GM12878 (cell line): Measurements from ENCODE around the gene SLC25A26. TPM values are rescaled to one million over a fixed set of nuclear protein-coding genes. Genes with fewer than 3 reads are reported as not detected.
A peak's percentile ranks its signal among the peaks of the same experiment; 100 is the strongest.

Experiments used
- ATAC-seq: fragments of 200-7000 bp; cut with Tn5 transposase; 3 replicates; pipeline ENCODE4 v1.9.1; 2020; ENCODE audit warnings: mild to moderate bottlenecking, moderate library complexity
- BruUV-seq: library from RNA; stranded (reverse); fragments of 400-500 nt; replicated peaks from 2 replicates; lab custom pipeline; 2021; lab: Mats Ljungman, UMichigan
- CTCF ChIA-PET: fragments of 300-600 bp; sonication (Branson Sonifier 250); formaldehyde crosslinking; extraction: SDS; loops from one replicate; lab custom pipeline; 2021; ENCODE audit warnings: inconsistent platforms; lab: Yijun Ruan, JAX
- POLR2A ChIA-PET: fragments of 350-600 bp; formaldehyde crosslinking; extraction: SDS; loops from one replicate; lab custom pipeline; 2021; ENCODE audit warnings: inconsistent platforms; lab: Charles Lee
- RAD21 ChIA-PET: fragments of 300-600 bp; sonication (Branson Sonifier 250); formaldehyde crosslinking; loops from one replicate; lab custom pipeline; 2023; ENCODE audit warnings: antibody characterized with exemption; ENCODE audit not compliant: unreplicated experiment; lab: Charles Lee
- SMC1A ChIA-PET: fragments of 300-600 bp; sonication (Branson Sonifier 250); formaldehyde crosslinking; loops from one replicate; lab custom pipeline; 2023; ENCODE audit not compliant: unreplicated experiment, uncharacterized antibody; lab: Charles Lee
- DNase-seq: peaks from one replicate; pipeline ENCODE4 v3.0.0-alpha.2; 2011; ENCODE audit warnings: low read depth, low spot score
- FAIRE-seq: peaks from 3 replicates; lab custom pipeline; 2011; peaks lifted over from hg19 to GRCh38; lab: Jason Lieb, UNC
- H2AFZ ChIP-seq: 2 replicates; pipeline ENCODE4 v1.6.0; 2011; ENCODE audit warnings: low read depth, low read length, control low read depth; ENCODE audit not compliant: control insufficient read depth
- H3K27ac ChIP-seq: 2 replicates; pipeline ENCODE4 v1.5.1; 2011; ENCODE audit warnings: control low read depth; ENCODE audit not compliant: control insufficient read depth, insufficient read depth
- H3K27me3 ChIP-seq, 2 experiments: replicated peaks in 1 of 2; 2 replicates each; pipeline versions ENCODE4 v1.6.0 to v1.6.1; 2011; ENCODE audit warnings: low read length in 1 of 2; ENCODE audit not compliant: control insufficient read depth in 2 of 2, insufficient read depth in 2 of 2
- H3K36me3 ChIP-seq, 2 experiments: 2 replicates each; pipeline ENCODE4 v1.5.1; 2011; ENCODE audit warnings: low read length in 1 of 2; ENCODE audit not compliant: control insufficient read depth in 2 of 2, insufficient read depth in 2 of 2
- H3K4me1 ChIP-seq: 2 replicates; pipeline ENCODE4 v1.6.1; 2011; ENCODE audit warnings: mild to moderate bottlenecking, low read length, moderate library complexity, mixed read lengths; ENCODE audit not compliant: control insufficient read depth, insufficient read depth
- H3K4me2 ChIP-seq: 2 replicates; pipeline ENCODE4 v1.6.0; 2011; ENCODE audit warnings: control low read depth; ENCODE audit not compliant: control insufficient read depth, insufficient read depth
- H3K4me3 ChIP-seq: fragments of 200-600 bp; sonication (generic); 2 replicates; pipeline ENCODE4 v1.5.1; 2016
- H3K79me2 ChIP-seq: 2 replicates; pipeline ENCODE4 v1.6.0; 2011; ENCODE audit warnings: low read length; ENCODE audit not compliant: control insufficient read depth, insufficient read depth
- H3K9ac ChIP-seq: 2 replicates; pipeline ENCODE4 v1.8.0; 2011; ENCODE audit warnings: low read length, control low read depth, mixed read lengths; ENCODE audit not compliant: control insufficient read depth, insufficient read depth
- H3K9me3 ChIP-seq: replicated peaks from 3 replicates; pipeline ENCODE4 v1.5.1; 2011; ENCODE audit warnings: mild to moderate bottlenecking, low read length; ENCODE audit not compliant: control insufficient read depth, insufficient read depth
- H4K20me1 ChIP-seq: 2 replicates; pipeline ENCODE4 v1.6.0; 2011; ENCODE audit not compliant: control insufficient read depth, insufficient read depth
- GATAD2B ChIP-seq: fragments of 450-650 bp; conservative IDR thresholded peaks from 2 replicates; pipeline ENCODE4 v1.6.1; 2017; ENCODE audit warnings: low read depth, mild to moderate bottlenecking, moderate library complexity
- KLF5 ChIP-seq: fragments of 450-650 bp; IDR thresholded peaks from 2 replicates; pipeline ENCODE4 v1.6.1; 2014; ENCODE audit warnings: mild to moderate bottlenecking; ENCODE audit not compliant: partially characterized antibody
- MEF2A ChIP-seq: IDR thresholded peaks from 2 replicates; pipeline ENCODE4 v1.6.1; 2011; ENCODE audit warnings: low read depth, mild to moderate bottlenecking, low read length, moderate library complexity; ENCODE audit not compliant: insufficient read depth
- RBBP5 ChIP-seq: fragments of 200-600 bp; sonication (generic); conservative IDR thresholded peaks from 2 replicates; pipeline ENCODE4 v1.6.1; 2016
- SMAD5 ChIP-seq: IDR thresholded peaks from 2 replicates; pipeline ENCODE4 v1.6.1; 2016; ENCODE audit warnings: antibody characterized with exemption, low read depth
- SRF ChIP-seq, 2 experiments: IDR thresholded peaks; 2 replicates each; pipeline ENCODE4 v1.6.1; 2011; ENCODE audit warnings: low read depth in 2 of 2, low read length in 2 of 2, mild to moderate bottlenecking in 1 of 2, moderate library complexity in 1 of 2
- WGBS: methylation state at CpG from one replicate; pipeline ENCODE4 v1.1.6; 2016; ENCODE audit warnings: low lambda C conversion rate; ENCODE audit not compliant: insufficient replicate concordance, insufficient coverage; ENCODE audit errors: missing lambda C conversion rate; 5-methylcytosine and 5-hydroxymethylcytosine counted together
- in situ Hi-C: fragments of 300-500 bp; cut with MboI; formaldehyde crosslinking; loops from 9 replicates; pipeline ENCODE4 v1.14.3; 2018; ENCODE audit warnings: mixed read lengths
- intact Hi-C: fragments of 100-400 bp; cut with micrococcal nuclease; formaldehyde crosslinking; loops from one replicate; pipeline ENCODE4 v1.14.2; 2022; ENCODE audit not compliant: unreplicated experiment
- polyA plus RNA-seq, 11 experiments: library from polyadenylated mRNA; depleted of rRNA in 4 of 11; unstranded in 6 of 11; stranded (reverse) in 5 of 11; fragments of >200 nt; fragmentation: Nextera tagmentation in 4 of 11; fragmentation: Illumina TruSeq in 1 of 11; extraction: Ambion mirVana in 4 of 11; extraction: Trizol in 1 of 11; gene quantifications; 1 replicate in 1 of 11; 2 replicates in 10 of 11; pipeline versions ENCODE4 v1.2.1 to v1.2.3, GENCODE V29; 2011 to 2016; ENCODE audit warnings: inconsistent platforms in 2 of 11, missing spikeins in 2 of 11, low read depth in 1 of 11
- total RNA-seq, 4 experiments: library from RNA; depleted of rRNA in 3 of 4; stranded (reverse); fragments of >200 nt in 3 of 4; fragmentation: Illumina TruSeq in 1 of 4; extraction: Trizol in 1 of 4; gene quantifications; 2 replicates each; pipeline versions ENCODE4 v1.2.1 to v1.2.3, GENCODE V29; 2013 to 2021

Gene SLC25A26
- total and polyA plus RNA-seq, 10 of the 15 experiments (the other 5 are each of a cell fraction or from before 2014, with no cell fraction given) = 14.6 to 49.7 (median 24.9) TPM

DNA sequence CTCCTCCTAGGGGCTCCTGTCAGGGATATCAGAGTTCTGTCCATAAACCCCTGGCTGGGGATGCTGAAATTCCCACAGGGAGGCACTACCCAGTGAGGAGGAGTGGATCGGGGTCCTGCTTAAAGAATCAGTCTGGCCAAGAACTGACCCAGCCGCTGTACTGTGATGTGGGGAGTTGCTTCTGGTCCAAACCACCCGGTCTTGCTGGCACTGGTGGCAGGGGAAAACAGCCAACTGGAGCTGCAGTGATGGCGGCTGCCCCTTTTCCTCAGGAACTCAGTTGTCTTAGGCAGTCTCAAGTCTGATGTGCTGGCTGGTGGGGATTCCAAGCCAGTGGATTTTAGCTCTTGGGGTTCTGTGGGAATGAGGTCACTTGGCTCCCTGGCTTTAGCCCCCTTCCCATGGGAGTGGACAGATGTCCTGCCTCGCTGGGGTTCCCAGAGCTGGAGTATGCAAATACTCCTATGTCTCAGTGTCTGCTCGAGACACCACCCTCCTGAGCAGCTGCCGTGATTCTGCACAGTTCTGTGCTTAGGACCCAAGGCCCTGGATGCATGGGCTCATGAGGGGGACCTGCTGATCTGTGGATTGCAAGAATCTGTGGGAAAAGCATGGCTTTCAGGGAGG lies 97.1 kb downstream of the SLC25A26 start:
- no peaks in the 10 kb centered on the region for H4K20me1 ChIP-seq
- H3K9me3 ChIP-seq = no peaks in the 10 kb centered on the region; the same call in 2 of the 3 replicates
- BruUV-seq = no TSS peak
- no peaks in the 10 kb centered on the region for H3K36me3 ChIP-seq
- H3K4me1 ChIP-seq = no peaks in the 10 kb centered on the region
- RAD21 ChIA-PET = no interaction called here
- no peak overlapping the region for H3K4me3 ChIP-seq
- DNase-seq = no peak
- TF ChIP-seq KLF5 = no peak
- no peak for TF ChIP-seq RBBP5
- no peak for TF ChIP-seq SMAD5
- no peak for TF ChIP-seq GATAD2B
- TF ChIP-seq, all 136 proteins: peak for 0
- Histone ChIP-seq H2AFZ (no peak overlapping the region), H3K27me3 (no peaks in the 10 kb centered on the region), H3K27ac (no peak overlapping the region), H3K9ac (no peak overlapping the region), H3K79me2 (no peaks in the 10 kb centered on the region), H3K4me2 (no peak overlapping the region)
- intact Hi-C loops (no loop called here), in situ Hi-C loops (no loop called here)
- no peak for ATAC-seq
- ChIA-PET CTCF (interaction anchor here (0.6 kb wide), 1 partner anchor 22 kb away, joined by 3 read pairs; no protein-coding TSS in a partner anchor), SMC1A (interaction anchor here (1.1 to 1.3 kb wide), 3 partner anchors 14 to 60 kb away, joined by 3 to 4 read pairs (median 4); no protein-coding TSS in a partner anchor), POLR2A (no interaction called here)
- FAIRE-seq = no peak
- WGBS = 90% methylated on average over 7 of the region's 7 CpGs

- no peak for ATAC-seq
- in situ Hi-C loops = no loop called here
- RAD21 ChIA-PET = no interaction called here
These were observed 99.6 kb downstream of the SLC25A26 start for GRCh38 chr3:66320390-66320789.

More at GRCh38 chr3:66320390-66320789, 99.6 kb downstream of the SLC25A26 start:
- H2AFZ ChIP-seq = no peak overlapping the region
- no TSS peak for BruUV-seq
- intact Hi-C loops = no loop called here
- DNase-seq (no peak), FAIRE-seq (no peak)
- H3K79me2 ChIP-seq = no peaks in the 10 kb centered on the region
- no peak overlapping the region for H3K4me2 ChIP-seq
- no peak overlapping the region for H3K27ac ChIP-seq
- TF ChIP-seq SRF (IDR thresholded peaks at IDR 0.05; ENCODE audit: low read depth in 2 of 2, low read length in 2 of 2) = no peak
- 0 out of 2 replicates have a peak, but pooled peaks have one; percentile 30 for TF ChIP-seq MEF2A
- H3K27me3 ChIP-seq = no peaks in the 10 kb centered on the region
- no peak overlapping the region for H3K4me3 ChIP-seq
- no peaks in the 10 kb centered on the region for H4K20me1 ChIP-seq
- 56% methylated on average over 1 of the region's 1 CpG for WGBS
- CTCF ChIA-PET = no interaction called here
- SMC1A ChIA-PET = interaction anchor here (1.4 kb wide), 2 partner anchors 18 to 20 kb away, joined by 3 to 4 read pairs; no protein-coding TSS in a partner anchor
- POLR2A ChIA-PET = interaction anchor here (1.0 kb wide), 1 partner anchor 9 kb away, joined by 3 read pairs; no protein-coding TSS in a partner anchor
- no peak overlapping the region for H3K9ac ChIP-seq
- no peaks in the 10 kb centered on the region; the same call in 2 of the 3 replicates for H3K9me3 ChIP-seq
- H3K4me1 ChIP-seq = no peaks in the 10 kb centered on the region
- H3K36me3 ChIP-seq = no peaks in the 10 kb centered on the region
